ENCODE measurements around the gene XPNPEP1. TPM values are rescaled to one million over a fixed set of nuclear protein-coding genes. Genes with fewer than 3 reads are reported as not detected.

The XPNPEP1 gene
- total RNA-seq, result 10 to 100 TPM; 66.4 to 66.6 TPM

GRCh38 chr10:109922976-109923921, at the start of gene XPNPEP1:
XPNPEP1 (minus strand) TSS chr10:109923511; CDS start chr10:109923433, 78 bp downstream.
- H3K27ac Mint-ChIP-seq, result peak within 1 kb of the TSS; percentile 93
- H3K4me1 Mint-ChIP-seq (ENCODE audit: low read depth), result peaks cover 56% of the 10 kb centered on the region
- H3K36me3 Mint-ChIP-seq, result peaks cover 2% of the 10 kb centered on the region
- peak; percentile 90 for DNase-seq
- H3K9me3 Mint-ChIP-seq, result no peaks in the 10 kb centered on the region
- ChIA-PET POLR2A (interaction anchor here (1.0 to 1.2 kb wide), 5 partner anchors 11 to 85 kb away, joined by 3 to 5 read pairs (median 3); no protein-coding TSS in a partner anchor), CTCF (interaction anchor here (1.5 to 2.4 kb wide), 3 partner anchors 13 to 39 kb away, joined by 5 to 8 read pairs (median 6); no protein-coding TSS in a partner anchor)
- no peaks in the 10 kb centered on the region for H3K27me3 Mint-ChIP-seq
- intact Hi-C loops (cut with micrococcal nuclease), result loop anchor here (1.0 to 10.0 kb wide), 7 partner anchors 11 to 952 kb away; partner anchors contain the start of genes MXI1 and PDCD4
- H3K4me3 Mint-ChIP-seq, result peak within 1 kb of the TSS; percentile 90

DNA sequence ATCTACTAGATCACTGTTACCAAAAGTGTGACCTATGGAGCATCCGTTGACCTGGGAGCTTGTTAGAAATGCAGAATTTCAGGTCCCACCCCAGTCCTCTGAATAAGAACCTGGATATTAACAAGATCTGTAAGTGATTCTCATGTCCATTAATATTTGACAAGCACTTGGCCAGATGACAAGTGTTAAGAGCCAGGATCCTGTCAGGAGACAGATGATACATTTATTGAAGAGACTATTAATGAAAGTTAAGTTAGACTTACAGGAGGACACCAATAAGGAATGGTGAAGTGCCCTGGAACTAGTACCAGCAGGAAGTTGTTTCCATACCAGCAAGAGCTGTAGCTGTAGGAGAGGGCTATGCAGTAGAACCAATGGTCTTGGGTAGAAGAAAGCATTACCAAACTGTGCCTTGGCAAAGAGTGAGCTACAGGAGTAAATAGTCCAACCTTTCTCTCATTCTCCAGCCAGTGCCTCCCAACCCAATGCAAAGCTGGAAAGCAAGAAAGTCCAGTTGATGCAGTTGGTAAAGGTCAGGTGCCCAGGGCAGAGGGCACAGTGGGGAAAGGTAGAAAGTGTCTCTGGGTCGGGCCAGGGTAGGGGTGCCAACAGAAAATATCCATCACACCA, 49.2 kb upstream of the XPNPEP1 start:
- no peaks in the 10 kb centered on the region for H3K9me3 Mint-ChIP-seq
- POLR2A ChIA-PET, result no interaction called here
- DNase-seq, result no peak
- H3K36me3 Mint-ChIP-seq, result no peaks in the 10 kb centered on the region
- H3K27ac Mint-ChIP-seq, result no peak overlapping the region
- no peaks in the 10 kb centered on the region for H3K4me1 Mint-ChIP-seq (ENCODE audit: low read depth)
- CTCF ChIA-PET, result interaction anchor here (2.0 kb wide), 1 partner anchor 88 kb away, joined by 4 read pairs; no protein-coding TSS in a partner anchor
- intact Hi-C loops (cut with micrococcal nuclease), result no loop called here
- no peak overlapping the region for H3K4me3 Mint-ChIP-seq
- H3K27me3 Mint-ChIP-seq, result no peaks in the 10 kb centered on the region

- H3K36me3 Mint-ChIP-seq, result no peaks in the 10 kb centered on the region
- POLR2A ChIA-PET, result no interaction called here
- CTCF ChIA-PET, result no interaction called here
- H3K27me3 Mint-ChIP-seq, result no peaks in the 10 kb centered on the region
- H3K4me1 Mint-ChIP-seq (ENCODE audit: low read depth), result no peaks in the 10 kb centered on the region
- intact Hi-C loops (cut with micrococcal nuclease), result no loop called here
- H3K9me3 Mint-ChIP-seq, result no peaks in the 10 kb centered on the region
- H3K4me3 Mint-ChIP-seq, result no peak overlapping the region
- no peak overlapping the region for H3K27ac Mint-ChIP-seq
- no peak for DNase-seq
Measured at GRCh38 chr10:109971634-109972033, 48.3 kb upstream of the XPNPEP1 start.

GRCh38 chr10:109969760-109970346, 46.5 kb upstream of the XPNPEP1 start:
- intact Hi-C loops (cut with micrococcal nuclease), result no loop called here
- H3K27ac Mint-ChIP-seq, result no peak overlapping the region
- H3K9me3 Mint-ChIP-seq, result no peaks in the 10 kb centered on the region
- ChIA-PET POLR2A (no interaction called here), CTCF (no interaction called here)
- no peak overlapping the region for H3K4me3 Mint-ChIP-seq
- no peak for DNase-seq
- H3K4me1 Mint-ChIP-seq (ENCODE audit: low read depth), result no peaks in the 10 kb centered on the region
- H3K27me3 Mint-ChIP-seq, result no peaks in the 10 kb centered on the region
- no peaks in the 10 kb centered on the region for H3K36me3 Mint-ChIP-seq

- Mint-ChIP-seq H3K4me1 (ENCODE audit: low read depth) (no peaks in the 10 kb centered on the region), H3K27me3 (no peaks in the 10 kb centered on the region), H3K36me3 (no peaks in the 10 kb centered on the region), H3K4me3 (no peak overlapping the region), H3K27ac (no peak overlapping the region), H3K9me3 (no peaks in the 10 kb centered on the region)
- intact Hi-C loops (cut with micrococcal nuclease), result no loop called here
- DNase-seq, result no peak
- CTCF ChIA-PET, result interaction anchor here (1.2 to 1.3 kb wide), 2 partner anchors 9 to 12 kb away, joined by 5 read pairs; no protein-coding TSS in a partner anchor
- POLR2A ChIA-PET, result no interaction called here
Measured at GRCh38 chr10:109968953-109969759, 45.8 kb upstream of the XPNPEP1 start.

- H3K4me1 Mint-ChIP-seq (ENCODE audit: low read depth), result no peaks in the 10 kb centered on the region
- CTCF ChIA-PET, result interaction anchor here (0.8 to 1.3 kb wide), 3 partner anchors 11 to 84 kb away, joined by 4 to 5 read pairs (median 5); no protein-coding TSS in a partner anchor
- H3K36me3 Mint-ChIP-seq, result no peaks in the 10 kb centered on the region
- no peaks in the 10 kb centered on the region for H3K9me3 Mint-ChIP-seq
- H3K27ac Mint-ChIP-seq, result no peak overlapping the region
- POLR2A ChIA-PET, result no interaction called here
- no peak for DNase-seq
- intact Hi-C loops (cut with micrococcal nuclease), result no loop called here
- no peak overlapping the region for H3K4me3 Mint-ChIP-seq
- no peaks in the 10 kb centered on the region for H3K27me3 Mint-ChIP-seq
Measured at GRCh38 chr10:109967739-109968088, 44.4 kb upstream of the XPNPEP1 start.

DNA sequence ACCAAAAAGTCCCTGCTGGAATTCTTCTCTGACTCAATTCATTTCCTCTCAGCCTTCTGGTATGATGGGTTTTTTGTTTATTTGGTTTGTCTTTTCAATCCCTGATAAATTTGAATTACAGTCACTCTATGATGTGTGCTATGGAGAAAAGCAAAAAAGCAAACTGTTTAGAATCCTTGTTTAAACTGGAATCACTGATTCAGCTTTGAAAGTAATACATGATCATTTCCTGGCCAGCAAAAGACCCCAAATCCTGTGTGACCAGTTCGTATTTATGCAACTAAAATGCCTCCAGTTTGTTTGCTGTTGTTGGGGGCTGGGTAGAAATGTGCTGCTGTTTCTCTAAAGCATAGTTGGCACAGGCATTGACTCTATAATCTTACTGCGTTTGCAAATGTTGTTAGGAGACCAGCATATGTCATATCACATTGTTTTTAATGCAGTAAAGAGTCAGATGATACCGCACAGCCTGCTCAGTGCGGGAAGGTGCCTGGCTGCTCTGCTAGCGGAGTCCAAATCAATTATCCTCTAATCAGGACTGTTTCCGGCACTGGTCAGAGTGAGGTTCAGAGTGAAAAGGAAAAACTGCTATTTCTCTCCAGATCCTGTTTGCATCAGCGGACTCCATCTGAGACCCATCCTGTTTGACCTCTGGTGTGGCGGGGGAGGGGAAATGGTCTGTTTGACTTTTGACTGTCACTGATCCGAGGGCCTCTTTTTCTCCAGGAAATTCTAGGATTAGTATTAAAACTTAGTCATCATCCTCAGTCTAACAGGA, 43.8 kb upstream of the XPNPEP1 start:
- Mint-ChIP-seq H3K27me3 (no peaks in the 10 kb centered on the region), H3K9me3 (no peaks in the 10 kb centered on the region), H3K27ac (no peak overlapping the region), H3K4me1 (ENCODE audit: low read depth) (no peaks in the 10 kb centered on the region), H3K36me3 (no peaks in the 10 kb centered on the region), H3K4me3 (no peak overlapping the region)
- intact Hi-C loops (cut with micrococcal nuclease), result no loop called here
- ChIA-PET POLR2A (no interaction called here), CTCF (interaction anchor here (1.3 kb wide), 1 partner anchor 12 kb away, joined by 5 read pairs; no protein-coding TSS in a partner anchor)
- DNase-seq, result no peak

DNA sequence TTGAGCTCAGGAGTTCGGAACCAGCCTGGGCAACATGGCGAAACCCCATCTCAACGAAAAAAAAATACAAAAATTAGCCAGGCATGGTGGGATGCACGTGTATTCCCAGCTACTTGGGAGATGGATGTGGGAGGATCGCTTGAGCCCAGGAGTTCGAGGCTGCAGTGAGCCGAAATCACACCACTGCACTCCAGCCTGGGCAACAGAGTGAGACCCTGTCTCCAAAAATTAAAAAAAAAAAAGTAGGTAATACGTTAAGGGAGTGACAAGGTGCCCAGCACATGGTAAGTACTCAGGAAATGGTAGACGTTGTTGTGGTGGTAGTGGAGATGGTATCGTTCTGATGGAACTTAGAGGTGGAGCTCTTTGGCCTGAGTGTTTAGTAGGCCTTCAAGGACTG, 41.0 kb upstream of the XPNPEP1 start:
- POLR2A ChIA-PET, result no interaction called here
- intact Hi-C loops (cut with micrococcal nuclease), result no loop called here
- CTCF ChIA-PET, result interaction anchor here (1.4 kb wide), 1 partner anchor 80 kb away, joined by 6 read pairs; no protein-coding TSS in a partner anchor
- Mint-ChIP-seq H3K27ac (no peak overlapping the region), H3K9me3 (no peaks in the 10 kb centered on the region), H3K4me3 (no peak overlapping the region), H3K27me3 (no peaks in the 10 kb centered on the region), H3K36me3 (no peaks in the 10 kb centered on the region), H3K4me1 (ENCODE audit: low read depth) (no peaks in the 10 kb centered on the region)
- no peak for DNase-seq

- Mint-ChIP-seq H3K4me3 (no peak overlapping the region), H3K27me3 (no peaks in the 10 kb centered on the region), H3K4me1 (ENCODE audit: low read depth) (no peaks in the 10 kb centered on the region), H3K36me3 (no peaks in the 10 kb centered on the region), H3K27ac (no peak overlapping the region), H3K9me3 (no peaks in the 10 kb centered on the region)
- ChIA-PET CTCF (interaction anchor here (0.8 kb wide), 1 partner anchor 13 kb away, joined by 3 read pairs; no protein-coding TSS in a partner anchor), POLR2A (no interaction called here)
- intact Hi-C loops (cut with micrococcal nuclease), result no loop called here
- no peak for DNase-seq
Measured at GRCh38 chr10:109963439-109963838, 40.1 kb upstream of the XPNPEP1 start.

DNA sequence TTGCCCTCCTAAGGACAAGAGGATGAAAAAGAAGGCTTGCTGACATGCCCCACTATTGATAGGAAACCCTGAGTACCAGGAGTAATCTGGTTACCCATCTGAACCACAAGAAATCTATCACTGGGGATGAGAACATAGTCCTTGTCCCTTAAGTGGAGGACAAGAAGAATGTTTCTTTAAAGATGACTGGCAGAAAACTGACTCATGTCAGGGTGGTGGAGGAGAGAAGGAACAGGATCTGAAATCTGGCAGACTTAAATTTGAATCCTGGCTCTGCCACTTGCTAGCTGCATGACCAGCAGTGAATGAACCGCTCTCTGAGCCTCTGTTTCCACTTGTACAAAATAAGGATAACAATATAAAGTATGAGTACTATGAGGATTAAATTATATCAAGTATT, 38.9 kb upstream of the XPNPEP1 start:
- H3K36me3 Mint-ChIP-seq, result no peaks in the 10 kb centered on the region
- H3K4me1 Mint-ChIP-seq (ENCODE audit: low read depth), result no peaks in the 10 kb centered on the region
- no peaks in the 10 kb centered on the region for H3K27me3 Mint-ChIP-seq
- POLR2A ChIA-PET, result no interaction called here
- no peaks in the 10 kb centered on the region for H3K9me3 Mint-ChIP-seq
- H3K27ac Mint-ChIP-seq, result no peak overlapping the region
- H3K4me3 Mint-ChIP-seq, result no peak overlapping the region
- CTCF ChIA-PET, result interaction anchor here (0.7 to 1.3 kb wide), 2 partner anchors 78 to 213 kb away, joined by 3 to 4 read pairs; no protein-coding TSS in a partner anchor
- intact Hi-C loops (cut with micrococcal nuclease), result no loop called here
- no peak for DNase-seq

Data from activated CD4-positive, alpha-beta memory T cell treated with anti-CD3 and anti-CD28 coated beads for 36 hours (primary cell).